ENCODE data around the gene MAGI2. TPM values are rescaled to one million over a fixed set of nuclear protein-coding genes. Genes with fewer than 3 reads are reported as not detected.

The MAGI2 gene
- total RNA-seq, 2 experiments from 2014 or later = 0.09 to 0.19 TPM

DNA sequence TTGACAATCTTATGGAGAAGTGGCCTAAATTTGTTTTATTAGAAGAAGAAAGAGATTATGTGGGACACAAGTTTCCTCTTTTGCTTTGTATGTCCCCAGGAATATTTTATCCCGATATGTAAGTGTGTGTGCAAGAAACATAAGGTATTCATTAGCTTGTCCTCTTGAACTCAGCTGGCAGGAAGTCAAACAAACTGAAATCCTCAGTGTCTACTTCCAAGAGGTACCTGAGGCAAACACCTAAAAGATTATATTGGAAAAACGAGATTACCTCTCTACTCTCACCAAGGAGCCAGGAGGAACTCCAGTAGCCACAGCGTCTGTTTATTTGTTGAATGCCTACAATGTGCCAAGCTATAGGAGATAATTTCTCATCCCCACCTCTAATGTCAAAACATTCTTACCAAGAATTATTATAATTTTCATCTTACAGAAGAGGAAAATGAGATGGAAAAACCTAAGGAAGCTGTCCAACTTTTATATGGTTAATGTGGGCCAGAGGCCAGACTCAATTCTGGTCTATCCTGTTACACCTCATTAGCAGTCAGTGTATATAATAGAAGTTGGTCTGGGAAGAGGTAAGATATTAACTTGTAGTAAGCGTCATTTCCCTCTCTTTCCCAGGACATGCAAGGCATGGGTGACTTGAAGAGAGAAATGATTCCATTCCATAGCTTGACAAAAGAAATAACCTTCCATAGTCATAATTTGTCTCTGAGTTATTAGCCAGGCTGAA, 692.7 kb downstream of the MAGI2 start:
- no peak overlapping the region for H3K4me3 Mint-ChIP-seq
- ATAC-seq = no peak
- no peak for DNase-seq
- H3K27me3 Mint-ChIP-seq = no peaks in the 10 kb centered on the region
- CTCF ChIA-PET = no interaction called here
- H3K27ac Mint-ChIP-seq = no peak overlapping the region
- peaks cover 6% of the 10 kb centered on the region for H3K9me3 Mint-ChIP-seq (ENCODE audit: low read depth)
- no peaks in the 10 kb centered on the region for H3K4me1 Mint-ChIP-seq
- H3K36me3 Mint-ChIP-seq = no peaks in the 10 kb centered on the region

DNA sequence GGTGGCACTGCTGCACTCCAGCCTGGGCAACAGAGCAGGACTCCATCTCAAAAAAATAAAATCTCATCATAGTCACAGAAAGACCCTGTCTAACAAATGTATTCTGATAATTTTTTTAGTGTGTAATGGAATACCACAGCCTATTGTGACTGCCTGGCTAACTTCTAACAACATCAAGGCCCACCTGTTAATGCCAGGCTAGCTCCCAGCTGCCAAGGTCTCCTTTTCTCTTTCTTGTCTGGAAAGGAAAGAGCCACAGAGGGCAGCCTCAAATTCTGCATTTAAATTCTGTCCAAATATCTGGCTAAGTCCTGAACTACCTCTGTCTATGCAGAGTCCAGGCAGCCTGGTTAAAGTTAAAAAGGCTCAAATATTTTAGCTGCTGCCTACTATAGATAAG, 700.9 kb downstream of the MAGI2 start:
- H3K27ac Mint-ChIP-seq = no peak overlapping the region
- CTCF ChIA-PET = no interaction called here
- DNase-seq (no peak), ATAC-seq (no peak)
- no peaks in the 10 kb centered on the region for H3K36me3 Mint-ChIP-seq
- H3K4me1 Mint-ChIP-seq = no peaks in the 10 kb centered on the region
- no peaks in the 10 kb centered on the region for H3K27me3 Mint-ChIP-seq
- no peak overlapping the region for H3K4me3 Mint-ChIP-seq
- peaks cover 7% of the 10 kb centered on the region for H3K9me3 Mint-ChIP-seq (ENCODE audit: low read depth)

DNA sequence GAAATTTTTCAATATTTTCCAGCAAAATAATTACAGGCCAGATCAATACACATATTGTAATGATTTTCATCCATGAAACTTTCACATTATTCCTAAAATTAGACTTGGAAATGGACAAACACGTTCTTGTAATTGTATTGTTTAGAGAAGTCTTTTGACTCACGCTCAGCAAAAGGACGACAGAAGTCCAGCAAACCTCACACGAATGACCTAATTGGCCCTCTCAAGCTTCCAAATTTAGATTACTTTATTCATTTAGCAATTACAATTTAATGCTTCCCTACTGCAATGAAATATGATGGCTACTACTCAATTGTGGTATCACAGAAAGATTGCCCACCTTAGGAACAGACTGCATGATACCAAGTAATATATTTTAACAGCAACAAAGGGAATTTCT, 702.2 kb downstream of the MAGI2 start:
- Mint-ChIP-seq H3K27me3 (no peaks in the 10 kb centered on the region), H3K27ac (no peak overlapping the region), H3K36me3 (no peaks in the 10 kb centered on the region), H3K9me3 (ENCODE audit: low read depth) (peaks cover 3% of the 10 kb centered on the region), H3K4me1 (no peaks in the 10 kb centered on the region), H3K4me3 (no peak overlapping the region)
- no peak for ATAC-seq
- CTCF ChIA-PET = no interaction called here
- no peak for DNase-seq

DNA sequence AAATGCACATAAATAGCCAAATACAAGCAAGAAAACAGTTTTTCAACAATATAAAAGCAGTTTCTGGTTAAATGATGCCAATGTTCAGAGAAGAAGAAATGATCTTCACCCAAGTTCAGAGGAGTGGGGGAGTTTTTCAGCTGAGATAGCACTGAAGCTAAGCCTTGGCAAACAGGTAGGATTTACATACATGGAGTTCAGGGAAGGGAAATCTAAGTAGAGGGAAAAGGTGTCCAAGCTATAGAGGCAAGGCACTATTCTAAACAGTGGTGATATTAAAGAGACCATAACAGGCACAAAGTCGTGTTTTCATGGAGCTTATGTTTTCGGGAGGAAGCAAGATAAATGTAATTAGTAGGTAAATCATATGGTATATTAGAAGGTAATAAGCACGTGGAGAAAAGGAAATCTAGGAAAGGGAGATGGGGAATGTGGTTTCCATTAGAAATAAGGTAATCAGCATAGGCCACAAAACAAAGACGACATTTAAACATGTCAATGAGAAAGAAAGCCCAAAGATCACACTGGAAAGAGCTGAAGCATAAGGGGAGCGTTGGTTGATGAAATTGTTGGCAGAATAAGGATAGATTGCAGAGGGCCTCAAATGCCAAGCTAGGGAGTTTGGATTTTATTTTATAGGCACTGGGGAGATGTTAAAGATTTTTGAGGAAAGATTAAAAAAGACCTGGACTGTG, 704.3 kb downstream of the MAGI2 start:
- peaks cover 3% of the 10 kb centered on the region for H3K9me3 Mint-ChIP-seq (ENCODE audit: low read depth)
- no peak for DNase-seq
- no peaks in the 10 kb centered on the region for H3K4me1 Mint-ChIP-seq
- H3K27me3 Mint-ChIP-seq = no peaks in the 10 kb centered on the region
- CTCF ChIA-PET = no interaction called here
- H3K4me3 Mint-ChIP-seq = no peak overlapping the region
- ATAC-seq = no peak
- no peak overlapping the region for H3K27ac Mint-ChIP-seq
- no peaks in the 10 kb centered on the region for H3K36me3 Mint-ChIP-seq

DNA sequence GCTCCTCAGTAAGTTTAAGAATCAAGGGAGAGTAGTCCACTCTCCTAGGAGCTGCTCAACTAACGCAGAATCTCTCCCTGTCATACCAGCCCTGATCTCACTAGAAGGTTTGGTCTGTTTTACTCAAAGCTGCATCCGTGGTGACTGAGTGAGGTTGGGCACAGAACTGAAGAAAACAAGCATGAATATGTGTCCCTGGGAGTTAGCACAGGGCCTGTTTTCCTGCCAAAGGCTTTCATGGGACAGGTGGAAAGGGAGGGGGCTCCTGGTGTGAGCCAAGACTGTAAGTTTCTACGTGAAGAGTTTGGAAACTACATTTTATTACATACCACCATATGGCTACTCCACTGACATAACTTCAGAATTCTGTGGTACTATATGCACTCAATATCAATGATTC, 705.9 kb downstream of the MAGI2 start:
- no peak overlapping the region for H3K4me3 Mint-ChIP-seq
- H3K27ac Mint-ChIP-seq = no peak overlapping the region
- no peaks in the 10 kb centered on the region for H3K36me3 Mint-ChIP-seq
- CTCF ChIA-PET = no interaction called here
- ATAC-seq (no peak), DNase-seq (no peak)
- H3K9me3 Mint-ChIP-seq (ENCODE audit: low read depth) = peaks cover 3% of the 10 kb centered on the region
- no peaks in the 10 kb centered on the region for H3K4me1 Mint-ChIP-seq
- no peaks in the 10 kb centered on the region for H3K27me3 Mint-ChIP-seq

DNA sequence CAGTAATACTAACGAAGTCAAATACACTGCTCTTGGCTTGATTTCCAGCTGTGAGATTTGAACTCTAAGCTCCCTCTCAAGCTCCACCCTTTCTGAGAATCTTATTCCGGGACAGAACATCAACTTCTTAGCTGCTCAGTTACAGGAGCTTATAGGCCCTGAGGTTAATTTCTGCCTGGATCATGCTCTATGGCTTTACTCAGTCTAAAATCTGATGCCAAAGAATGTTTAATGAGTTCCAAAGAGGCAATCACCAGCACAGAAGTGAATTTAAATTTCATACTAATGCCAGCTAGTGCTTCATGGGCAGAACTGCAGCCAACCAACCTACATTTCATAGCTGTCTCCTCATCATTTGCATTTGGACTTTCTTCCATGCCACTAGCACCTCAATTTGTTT, 707.2 kb downstream of the MAGI2 start:
- no peak overlapping the region for H3K4me3 Mint-ChIP-seq
- DNase-seq (no peak), ATAC-seq (no peak)
- CTCF ChIA-PET = no interaction called here
- H3K9me3 Mint-ChIP-seq (ENCODE audit: low read depth) = no peaks in the 10 kb centered on the region
- no peaks in the 10 kb centered on the region for H3K27me3 Mint-ChIP-seq
- H3K36me3 Mint-ChIP-seq = no peaks in the 10 kb centered on the region
- H3K27ac Mint-ChIP-seq = no peak overlapping the region
- no peaks in the 10 kb centered on the region for H3K4me1 Mint-ChIP-seq

DNA sequence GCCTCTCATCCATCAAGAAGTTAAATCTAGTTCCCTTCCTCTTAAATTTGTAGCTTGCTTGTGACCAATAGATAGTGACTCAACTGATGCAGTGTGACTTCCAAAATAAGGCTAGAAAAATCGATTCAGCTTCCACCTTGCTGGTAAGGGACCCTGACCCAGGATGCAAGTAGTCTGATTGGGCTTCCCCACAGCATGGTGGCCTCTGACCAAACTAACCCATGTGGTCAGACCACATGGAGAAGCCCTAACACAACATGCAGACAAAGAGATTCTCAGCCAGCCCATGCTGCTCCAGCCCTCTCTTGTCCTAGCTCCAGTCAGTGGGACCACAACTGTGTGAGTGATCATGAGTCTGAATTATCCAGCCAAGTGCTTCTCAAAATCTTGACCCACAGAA, 710.8 kb downstream of the MAGI2 start:
- CTCF ChIA-PET = no interaction called here
- Mint-ChIP-seq H3K4me1 (no peaks in the 10 kb centered on the region), H3K4me3 (no peak overlapping the region), H3K27me3 (no peaks in the 10 kb centered on the region), H3K27ac (no peak overlapping the region), H3K36me3 (no peaks in the 10 kb centered on the region), H3K9me3 (ENCODE audit: low read depth) (peaks cover 2% of the 10 kb centered on the region)
- no peak for ATAC-seq
- DNase-seq = no peak

DNA sequence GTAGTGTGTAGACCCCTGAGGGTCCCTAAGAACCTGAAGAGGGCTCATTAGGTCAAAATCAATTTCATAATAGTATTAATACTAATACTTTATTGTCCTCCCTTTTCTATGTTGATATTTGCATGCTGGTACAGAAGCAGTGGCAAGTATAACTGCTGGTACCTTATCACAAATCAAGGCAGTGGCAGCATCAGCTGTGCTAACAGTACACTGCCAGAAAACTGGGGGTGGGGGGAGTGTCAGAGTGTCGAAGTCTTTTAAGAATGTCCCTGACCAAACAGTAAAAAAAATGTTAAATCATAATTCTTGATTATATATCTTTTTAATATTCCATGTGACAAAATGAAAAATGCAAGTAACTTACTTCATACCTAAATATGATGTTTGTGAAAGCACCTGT, 716.9 kb downstream of the MAGI2 start:
- CTCF ChIA-PET = no interaction called here
- Mint-ChIP-seq H3K27ac (no peak overlapping the region), H3K4me1 (no peaks in the 10 kb centered on the region)

DNA sequence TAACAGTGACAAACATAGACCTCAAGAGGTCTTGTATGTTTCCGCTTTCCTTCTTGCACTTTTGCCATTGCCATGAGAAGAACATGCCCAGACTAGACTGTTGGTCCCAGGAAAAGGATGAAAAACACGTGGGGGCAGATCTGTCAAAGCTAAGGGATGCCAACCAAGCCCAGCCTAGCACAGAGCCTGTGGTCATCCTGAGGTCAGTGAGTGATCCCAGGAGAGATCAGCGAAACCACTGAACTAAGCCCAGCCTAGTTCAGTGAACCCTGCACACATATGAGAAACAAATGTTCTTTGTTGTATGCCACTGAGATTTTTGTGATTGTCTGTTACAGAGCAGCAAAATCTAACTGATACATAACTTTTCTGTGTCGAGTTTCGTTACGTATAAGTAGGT, 718.8 kb downstream of the MAGI2 start:
- Mint-ChIP-seq H3K9me3 (ENCODE audit: low read depth) (no peaks in the 10 kb centered on the region), H3K36me3 (no peaks in the 10 kb centered on the region), H3K4me3 (no peak overlapping the region), H3K4me1 (no peaks in the 10 kb centered on the region), H3K27me3 (no peaks in the 10 kb centered on the region), H3K27ac (no peak overlapping the region)
- ATAC-seq = no peak
- CTCF ChIA-PET = no interaction called here
- no peak for DNase-seq

More for the DNA sequence above, 716.9 kb downstream of the MAGI2 start:
- Mint-ChIP-seq H3K36me3 (no peaks in the 10 kb centered on the region), H3K27me3 (no peaks in the 10 kb centered on the region), H3K9me3 (ENCODE audit: low read depth) (peaks cover 2% of the 10 kb centered on the region), H3K4me3 (no peak overlapping the region)
- ATAC-seq (no peak), DNase-seq (no peak)

DNA sequence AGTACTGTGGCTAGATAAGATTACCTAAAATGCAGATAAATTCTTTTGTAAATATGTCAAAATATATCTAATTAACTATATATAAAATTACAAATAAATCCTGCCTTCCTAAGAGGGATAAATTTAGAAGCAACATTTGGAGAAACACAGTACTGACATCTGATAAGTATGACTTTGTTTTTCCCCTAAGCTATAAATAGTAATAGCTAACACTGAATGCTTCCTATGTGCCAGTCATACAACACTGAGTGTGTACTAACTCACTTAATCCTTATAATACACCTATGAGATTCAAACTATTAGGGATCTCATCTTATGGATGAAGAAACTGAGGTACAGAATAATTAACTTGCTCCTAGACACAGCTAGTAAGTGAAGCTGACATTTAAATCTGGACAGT, 733.4 kb downstream of the MAGI2 start:
- no peaks in the 10 kb centered on the region for H3K36me3 Mint-ChIP-seq
- CTCF ChIA-PET = no interaction called here

DNA sequence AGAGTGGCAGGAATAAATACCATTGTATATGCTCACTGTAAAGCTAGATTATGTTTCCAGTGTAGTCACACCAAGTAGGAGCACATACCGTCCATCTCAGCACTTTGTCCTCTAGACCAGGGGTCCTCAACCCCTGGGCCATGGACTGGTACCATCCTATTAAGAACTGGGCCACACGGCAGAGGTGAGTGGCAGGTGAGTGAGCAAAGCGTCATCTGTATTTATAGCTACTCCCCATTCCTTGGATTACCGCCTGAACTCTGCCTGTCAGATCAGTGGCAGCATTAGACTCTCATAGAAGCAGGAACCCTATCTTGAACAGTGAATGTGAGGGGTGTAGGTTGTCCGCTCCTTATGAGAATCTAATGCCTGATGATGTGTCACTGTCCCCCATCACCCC, 735.3 kb downstream of the MAGI2 start:
- H3K4me3 Mint-ChIP-seq = no peak overlapping the region
- H3K36me3 Mint-ChIP-seq = no peaks in the 10 kb centered on the region
- ATAC-seq = no peak
- CTCF ChIA-PET = no interaction called here
- no peaks in the 10 kb centered on the region for H3K4me1 Mint-ChIP-seq
- no peaks in the 10 kb centered on the region for H3K27me3 Mint-ChIP-seq
- peaks cover 5% of the 10 kb centered on the region for H3K9me3 Mint-ChIP-seq (ENCODE audit: low read depth)
- no peak for DNase-seq
- H3K27ac Mint-ChIP-seq = no peak overlapping the region

More for the DNA sequence above, 733.4 kb downstream of the MAGI2 start:
- Mint-ChIP-seq H3K27me3 (no peaks in the 10 kb centered on the region), H3K27ac (no peak overlapping the region), H3K9me3 (ENCODE audit: low read depth) (peaks cover 2% of the 10 kb centered on the region), H3K4me1 (no peaks in the 10 kb centered on the region), H3K4me3 (no peak overlapping the region)
- no peak for DNase-seq
- ATAC-seq = no peak

DNA sequence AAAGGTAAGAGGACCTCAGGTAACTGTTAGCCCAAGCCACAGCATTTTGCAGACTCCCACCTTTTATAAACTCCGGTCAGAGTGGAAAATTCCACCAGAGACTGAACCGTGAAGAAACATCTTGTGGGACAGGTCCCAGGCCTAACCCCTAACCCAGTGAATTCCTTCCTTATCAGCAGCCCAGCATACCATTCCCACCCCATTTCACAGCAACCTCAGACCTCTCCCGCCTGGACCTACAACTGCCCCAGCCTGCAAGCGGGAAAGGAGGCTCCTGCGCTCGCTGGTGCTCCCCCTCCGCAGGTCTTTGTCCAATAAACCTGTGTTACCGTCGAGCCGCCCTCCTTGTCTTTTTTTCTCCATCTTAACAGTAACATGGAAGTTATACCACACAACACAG, 736.6 kb downstream of the MAGI2 start:
- ATAC-seq (no peak), DNase-seq (no peak)
- Mint-ChIP-seq H3K27me3 (no peaks in the 10 kb centered on the region), H3K27ac (no peak overlapping the region), H3K9me3 (ENCODE audit: low read depth) (peaks cover 5% of the 10 kb centered on the region), H3K4me3 (no peak overlapping the region), H3K4me1 (no peaks in the 10 kb centered on the region), H3K36me3 (no peaks in the 10 kb centered on the region)
- CTCF ChIA-PET = no interaction called here

DNA sequence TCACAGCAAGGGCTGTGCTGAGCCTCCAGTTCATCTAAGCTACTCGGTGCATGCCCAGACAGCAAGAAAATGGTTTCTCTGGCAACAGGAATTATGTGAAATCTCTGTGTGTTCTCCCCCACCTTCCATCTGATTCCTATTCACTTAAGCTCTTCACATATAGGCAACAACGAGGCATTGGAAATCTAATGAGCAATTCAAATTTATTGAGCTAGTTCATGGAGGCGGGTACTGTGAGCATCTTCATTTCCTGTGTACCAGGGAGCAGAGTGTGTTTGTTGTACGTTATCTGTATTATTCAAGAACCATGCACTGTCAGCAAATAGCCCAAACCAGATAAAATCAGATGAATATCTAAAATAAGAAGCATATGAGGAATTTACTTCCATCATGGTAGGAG, 739.1 kb downstream of the MAGI2 start:
- Mint-ChIP-seq H3K27me3 (no peaks in the 10 kb centered on the region), H3K36me3 (no peaks in the 10 kb centered on the region), H3K4me3 (no peak overlapping the region), H3K4me1 (no peaks in the 10 kb centered on the region), H3K9me3 (ENCODE audit: low read depth) (peaks cover 3% of the 10 kb centered on the region), H3K27ac (no peak overlapping the region)
- CTCF ChIA-PET = no interaction called here
- ATAC-seq = no peak
- no peak for DNase-seq

DNA sequence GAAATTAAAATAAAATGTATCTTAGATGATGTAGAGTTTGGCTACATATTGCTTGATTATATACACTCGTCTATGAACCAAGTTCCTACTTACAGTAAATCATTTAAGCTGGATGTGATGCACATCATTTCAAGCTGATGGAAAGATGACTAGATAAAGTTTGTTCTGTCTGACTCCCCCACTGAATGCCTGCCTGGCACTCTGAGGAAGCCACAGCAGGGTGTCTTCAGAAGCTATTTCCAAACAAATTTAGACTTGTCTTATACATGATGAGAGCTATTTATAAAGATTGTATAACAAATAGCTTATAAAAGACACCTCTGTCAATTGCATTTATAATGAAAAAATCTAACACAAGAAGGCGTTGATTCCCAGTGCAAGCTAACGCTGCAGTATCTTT, 741.4 kb downstream of the MAGI2 start:
- ATAC-seq = no peak
- CTCF ChIA-PET = no interaction called here
- H3K9me3 Mint-ChIP-seq (ENCODE audit: low read depth) = peaks cover 3% of the 10 kb centered on the region

More for the DNA sequence above, 741.4 kb downstream of the MAGI2 start:
- Mint-ChIP-seq H3K36me3 (no peaks in the 10 kb centered on the region), H3K27ac (no peak overlapping the region), H3K27me3 (no peaks in the 10 kb centered on the region), H3K4me1 (no peaks in the 10 kb centered on the region), H3K4me3 (no peak overlapping the region)
- DNase-seq = no peak

Measured in activated CD8-positive, alpha-beta memory T cell treated with anti-CD3 and anti-CD28 coated beads, Interleukin-2, amount 10 ng/mL, durations not matched to agents 7 days and 5 days (primary cell).